Psoas muscle (tissue), 8 donors: ENCODE results near the gene C12orf50. TPM values are rescaled to one million over a fixed set of nuclear protein-coding genes. Genes with fewer than 3 reads are reported as not detected.
"Not testable (repeated sequence)": the region's sequence is repeated elsewhere in the genome, so short reads cannot be mapped to it uniquely, and the experiment has no call there.

Experiments used
- ATAC-seq, 4 donors: fragments of 200-7000 bp; cut with Tn5 transposase; one replicate each; pipeline ENCODE4 v1.9.1; 2020; ENCODE audit warnings: moderate library complexity in 3 of 4, mild to moderate bottlenecking in 2 of 4
- DNase-seq, 2 donors: peaks; one replicate each; pipeline ENCODE4 v3.0.0-alpha.2; 2020
- H3K27ac ChIP-seq: fragments of 200-600 bp; one replicate; pipeline ENCODE4 v1.8.0; 2022
- H3K27me3 ChIP-seq, 3 donors: fragments of 200-600 bp in 1 of 3; one replicate each; pipeline versions ENCODE4 v1.6.1 to v1.8.0; 2013 to 2022; ENCODE audit warnings: low read length in 2 of 3, mild to moderate bottlenecking in 2 of 3, moderate library complexity in 1 of 3; ENCODE audit not compliant: insufficient read depth in 3 of 3
- H3K36me3 ChIP-seq, 2 donors: fragments of 200-600 bp in 1 of 2; one replicate each; pipeline versions ENCODE4 v1.6.1 to v1.8.0; 2013 to 2022; ENCODE audit warnings: low read depth in 1 of 2, mild to moderate bottlenecking in 1 of 2, moderate library complexity in 1 of 2; ENCODE audit not compliant: insufficient read depth in 1 of 2
- H3K4me1 ChIP-seq: fragments of 200-600 bp; one replicate; pipeline ENCODE4 v1.8.0; 2022
- H3K4me3 ChIP-seq: fragments of 200-600 bp; one replicate; pipeline ENCODE4 v1.8.0; 2022; ENCODE audit warnings: mild to moderate bottlenecking
- H3K9me3 ChIP-seq: fragments of 200-600 bp; one replicate; pipeline ENCODE4 v1.8.0; 2022
- WGBS, 3 donors: extraction: QIAGEN DNeasy Blood & Tissue Kit; methylation state at CpG; one replicate each; pipeline versions ENCODE4 v1.1.6 to v1.1.7; 2013; 5-methylcytosine and 5-hydroxymethylcytosine counted together
- intact Hi-C, 2 donors: fragments of 100-400 bp; cut with DNase I; formaldehyde crosslinking; loops; one replicate each; pipeline versions ENCODE4 v1.11.0 to v1.14.2; 2022
- polyA plus RNA-seq, 3 donors: library from polyadenylated mRNA; stranded (reverse); fragments of 200-250 nt; gene quantifications; one replicate each; pipeline ENCODE4 v1.2.3, GENCODE V29; 2013
- total RNA-seq, 4 donors: library from RNA; stranded (reverse); fragmentation: NEBNext Ultra II Directional in 2 of 4; extraction: Animal tissue kit (Norgen Biotek cat#: 25700) in 2 of 4; gene quantifications; one replicate each; pipeline versions ENCODE4 v1.2.1 to v1.2.4, GENCODE V29; 2021 to 2023
- TF ChIP-seq, protein P1 (sequence below): fragments of 200-600 bp; IDR thresholded peaks from one replicate; pipeline ENCODE4 v1.8.0; 2022; ENCODE audit warnings: antibody characterized with exemption
- donor health status: healthy with polysubstance abuse.
- donor health status: DM: no; HTN: no; CAD: no; lungs with moderate emphysema.
- donor health status: Bipolar disorder and iron deficiency.
- donor health status: healthy.
- donor health status: DM: yes; HTN: yes; CAD: no.
- donor health status: DM: no; HTN: no; CAD: no.
- donor health status: DM: no; HTN: no; CAD: no.
- donor health status: DM: yes; HTN: yes; CAD: no.

The C12orf50 gene
- total and polyA plus RNA-seq, 7 donors, result 0.09 to 0.20 (median 0.09) TPM; not detected in 4

DNA sequence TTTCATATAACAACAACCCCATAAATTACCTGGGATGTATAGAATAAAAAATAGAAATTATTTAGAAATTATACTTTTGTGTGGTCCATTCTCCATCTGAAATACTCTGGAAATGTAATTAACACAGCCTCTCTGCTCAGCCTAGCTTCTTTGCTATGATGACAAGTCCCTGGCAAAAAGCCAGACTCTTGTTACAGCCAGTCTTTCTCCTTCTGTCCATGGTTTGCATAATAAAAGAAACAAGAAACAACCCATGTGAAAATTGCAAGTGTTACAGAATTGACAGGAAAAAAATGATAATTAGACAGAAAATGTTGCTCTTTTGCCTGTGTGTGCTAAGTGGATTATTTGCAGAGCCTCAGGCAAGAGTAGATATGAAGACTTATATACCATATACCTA lies 61.3 kb downstream of the C12orf50 start:
- Histone ChIP-seq H3K9me3 (no peaks in the 10 kb centered on the region), H3K27me3 (no peaks in the 10 kb centered on the region), H3K36me3 (no peaks in the 10 kb centered on the region), H3K4me1 (no peaks in the 10 kb centered on the region), H3K4me3 (no peak overlapping the region), H3K27ac (no peak overlapping the region)
- TF ChIP-seq, protein P1, sequence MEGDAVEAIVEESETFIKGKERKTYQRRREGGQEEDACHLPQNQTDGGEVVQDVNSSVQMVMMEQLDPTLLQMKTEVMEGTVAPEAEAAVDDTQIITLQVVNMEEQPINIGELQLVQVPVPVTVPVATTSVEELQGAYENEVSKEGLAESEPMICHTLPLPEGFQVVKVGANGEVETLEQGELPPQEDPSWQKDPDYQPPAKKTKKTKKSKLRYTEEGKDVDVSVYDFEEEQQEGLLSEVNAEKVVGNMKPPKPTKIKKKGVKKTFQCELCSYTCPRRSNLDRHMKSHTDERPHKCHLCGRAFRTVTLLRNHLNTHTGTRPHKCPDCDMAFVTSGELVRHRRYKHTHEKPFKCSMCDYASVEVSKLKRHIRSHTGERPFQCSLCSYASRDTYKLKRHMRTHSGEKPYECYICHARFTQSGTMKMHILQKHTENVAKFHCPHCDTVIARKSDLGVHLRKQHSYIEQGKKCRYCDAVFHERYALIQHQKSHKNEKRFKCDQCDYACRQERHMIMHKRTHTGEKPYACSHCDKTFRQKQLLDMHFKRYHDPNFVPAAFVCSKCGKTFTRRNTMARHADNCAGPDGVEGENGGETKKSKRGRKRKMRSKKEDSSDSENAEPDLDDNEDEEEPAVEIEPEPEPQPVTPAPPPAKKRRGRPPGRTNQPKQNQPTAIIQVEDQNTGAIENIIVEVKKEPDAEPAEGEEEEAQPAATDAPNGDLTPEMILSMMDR, result no peak
- intact Hi-C loops, result no loop called here
- no peak for ATAC-seq
- DNase-seq, result no peak

DNA sequence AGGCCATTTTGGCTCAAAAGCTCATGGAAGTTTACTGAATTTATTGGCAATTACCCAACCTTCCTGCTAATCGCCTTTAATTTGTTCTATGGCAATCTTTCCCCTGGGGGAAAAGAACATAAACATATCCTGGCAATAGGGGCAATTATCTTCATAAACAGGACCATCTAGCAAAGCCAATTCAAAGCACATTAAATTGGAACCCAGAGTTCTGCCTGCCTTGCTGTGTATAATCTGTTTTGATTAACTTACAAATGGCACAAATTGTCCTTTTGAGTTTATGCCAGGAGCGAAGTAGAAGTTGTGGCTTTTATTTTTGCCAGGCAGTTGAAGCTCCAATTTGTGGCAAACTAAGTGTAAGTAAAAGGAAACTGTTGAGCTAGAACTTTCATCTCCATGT lies 68.6 kb downstream of the C12orf50 start:
- DNase-seq (no peak), ATAC-seq (no peak)
- 26 to 44% (median 28%) methylated on average over 2 of the region's 2 CpGs for WGBS, 3 donors
- intact Hi-C loops, result no loop called here
- Histone ChIP-seq H3K4me3 (no peak overlapping the region), H3K27ac (no peak overlapping the region), H3K9me3 (no peaks in the 10 kb centered on the region), H3K36me3 (no peaks in the 10 kb centered on the region), H3K4me1 (no peaks in the 10 kb centered on the region), H3K27me3 (no peaks in the 10 kb centered on the region)
- TF ChIP-seq, protein P1, result no peak

DNA sequence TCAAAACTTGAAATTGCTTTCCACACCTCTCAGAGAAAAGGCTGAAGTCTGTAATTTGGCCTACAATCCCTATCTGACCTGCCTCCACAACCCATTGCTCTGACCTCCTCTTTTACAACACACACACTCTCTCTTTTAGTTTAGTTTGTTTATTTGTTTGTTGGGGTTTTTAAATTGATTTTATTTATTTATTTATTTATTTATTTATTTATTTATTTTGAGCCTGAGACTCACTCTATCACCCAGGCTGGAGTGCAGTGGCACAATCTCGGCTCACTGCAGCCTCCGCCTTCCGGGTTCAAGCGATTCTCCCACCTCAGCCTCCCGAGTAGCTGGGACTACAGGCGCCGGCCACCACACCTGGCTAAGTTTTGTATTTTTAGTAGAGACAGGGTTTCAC lies 75.2 kb downstream of the C12orf50 start:
- H3K36me3 ChIP-seq, H3K4me1 ChIP-seq, intact Hi-C loops, H3K27me3 ChIP-seq, DNase-seq, H3K9me3 ChIP-seq, ATAC-seq, H3K27ac ChIP-seq, H3K4me3 ChIP-seq: not testable (repeated sequence)
- 95 to 97% (median 95%) methylated on average over 7 of the region's 7 CpGs for WGBS, 3 donors

DNA sequence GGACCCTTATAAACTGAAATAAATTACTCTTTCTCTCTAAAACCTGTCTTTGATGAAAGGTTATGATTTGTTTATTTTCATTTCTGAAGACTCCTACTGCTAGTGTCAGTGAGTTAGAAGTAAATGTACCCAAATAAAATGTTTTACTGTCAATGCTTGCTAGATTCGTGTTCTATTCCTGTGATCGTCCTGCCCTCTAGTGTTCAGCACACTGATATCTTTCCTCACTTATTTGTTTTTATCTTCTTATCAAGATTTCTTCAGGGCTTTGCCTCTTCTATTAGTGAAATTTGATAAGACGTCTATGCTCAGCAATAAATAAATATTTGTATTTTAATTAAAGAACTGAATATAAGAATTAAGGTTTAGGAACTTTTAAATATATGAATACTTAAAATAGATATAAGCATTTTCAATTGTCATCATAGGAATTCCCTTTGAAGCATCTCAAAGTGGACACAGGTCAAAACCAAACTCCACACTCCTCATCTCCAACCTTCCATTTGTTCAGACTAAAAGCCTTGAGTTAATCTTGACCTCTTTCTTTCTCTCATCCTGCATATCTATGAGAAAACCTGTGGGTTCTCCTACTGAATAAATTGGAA lies 75.8 kb downstream of the C12orf50 start:
- Histone ChIP-seq H3K9me3 (no peaks in the 10 kb centered on the region), H3K27me3 (no peaks in the 10 kb centered on the region), H3K36me3 (no peaks in the 10 kb centered on the region), H3K4me3 (no peak overlapping the region), H3K27ac (no peak overlapping the region), H3K4me1 (no peaks in the 10 kb centered on the region)
- TF ChIP-seq, protein P1, result peak; percentile 15
- intact Hi-C loops, result no loop called here
- 5 to 7% (median 5%) methylated on average over 3 of the region's 3 CpGs for WGBS, 3 donors
- no peak for DNase-seq
- no peak for ATAC-seq

DNA sequence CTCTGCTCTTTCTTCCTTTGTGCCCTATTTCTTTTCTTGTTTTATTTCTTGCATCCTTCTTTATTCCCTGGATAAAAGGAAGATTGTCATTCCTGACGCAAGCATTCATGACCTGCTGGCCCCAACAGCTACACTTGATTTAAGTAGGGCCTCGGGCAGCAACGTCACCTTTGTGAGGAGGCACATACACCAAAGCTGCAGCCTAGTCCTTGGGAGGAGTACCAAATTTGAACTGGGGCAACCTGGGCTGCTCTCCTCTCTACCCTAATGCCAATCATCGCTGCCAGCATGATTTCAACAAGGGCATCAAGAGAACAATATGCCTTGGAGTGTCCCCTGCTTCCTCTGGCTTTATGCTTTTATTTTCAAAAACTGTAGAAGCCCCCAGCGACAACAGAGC lies 76.4 kb downstream of the C12orf50 start:
- 55 to 63% (median 60%) methylated on average over 5 of the region's 5 CpGs for WGBS, 3 donors
- DNase-seq (no peak), ATAC-seq (no peak)
- H3K4me3 ChIP-seq, result no peak overlapping the region
- TF ChIP-seq, protein P1, result no peak
- H3K27me3 ChIP-seq, result no peaks in the 10 kb centered on the region
- H3K27ac ChIP-seq, result no peak overlapping the region
- H3K9me3 ChIP-seq, result no peaks in the 10 kb centered on the region
- intact Hi-C loops, result no loop called here
- no peaks in the 10 kb centered on the region for H3K36me3 ChIP-seq
- no peaks in the 10 kb centered on the region for H3K4me1 ChIP-seq
